Esophagus muscularis mucosa (tissue), 4 donors: ENCODE results near the gene OTOF. TPM values are rescaled to one million over a fixed set of nuclear protein-coding genes. Genes with fewer than 3 reads are reported as not detected.
A peak's percentile ranks its signal among the peaks of the same experiment; 100 is the strongest.

Experiments used
- DNase-seq: peaks from one replicate; pipeline ENCODE4 v3.0.0-alpha.2; 2017; ENCODE audit errors: extremely low spot score
- H3K27ac ChIP-seq, 4 donors: fragments of 200-600 bp; sonication (generic); replicated peaks in 1 of 4; 1 replicate in 3 of 4; 2 replicates in 1 of 4; pipeline ENCODE4 v1.5.1; 2016 to 2019; ENCODE audit warnings: mild to moderate bottlenecking in 1 of 4
- H3K27me3 ChIP-seq, 4 donors: fragments of 200-600 bp; sonication (generic); one replicate each; pipeline versions ENCODE4 v1.5.1 to v1.6.0; 2016 to 2019
- H3K36me3 ChIP-seq, 4 donors: fragments of 200-600 bp; sonication (generic); one replicate each; pipeline ENCODE4 v1.5.1; 2016 to 2019
- H3K4me1 ChIP-seq, 4 donors: fragments of 200-600 bp; sonication (generic); one replicate each; pipeline ENCODE4 v1.5.1; 2016 to 2019
- H3K4me3 ChIP-seq, 4 donors: fragments of 200-600 bp; sonication (generic); 1 replicate in 2 of 4; 2 replicates in 2 of 4; pipeline ENCODE4 v1.5.1; 2016 to 2019; ENCODE audit warnings: mild to moderate bottlenecking in 4 of 4, moderate library complexity in 1 of 4
- H3K9me3 ChIP-seq, 4 donors: fragments of 200-600 bp; sonication (generic); 1 replicate in 3 of 4; 2 replicates in 1 of 4; pipeline ENCODE4 v1.5.1; 2016 to 2019
- EP300 ChIP-seq: sonication (generic); formaldehyde crosslinking; IDR thresholded peaks from one replicate; pipeline ENCODE4 v1.6.1; 2017; ENCODE audit warnings: antibody characterized with exemption
- POLR2A ChIP-seq: fragments of 450-650 bp; IDR thresholded peaks from one replicate; pipeline ENCODE4 v1.6.1; 2017; ENCODE audit warnings: antibody characterized with exemption, moderate library complexity, mild to moderate bottlenecking, low read depth
- POLR2AphosphoS5 ChIP-seq, 2 donors: sonication (generic); formaldehyde crosslinking; IDR thresholded peaks; one replicate each; pipeline ENCODE4 v1.6.1; 2017; ENCODE audit warnings: antibody characterized with exemption in 2 of 2
- WGBS: methylation state at CpG from one replicate; pipeline ENCODE4 v1.1.5; 2018; 5-methylcytosine and 5-hydroxymethylcytosine counted together
- intact Hi-C: fragments of 100-400 bp; cut with DNase I; formaldehyde crosslinking; loops from one replicate; pipeline ENCODE4 v1.15.1; 2023
- total RNA-seq, 4 donors: library from RNA; depleted of rRNA; stranded (reverse); fragments of >200 nt; gene quantifications; one replicate each; pipeline versions ENCODE4 v1.1.0 to v1.2.1, GENCODE V29; 2016
- TF ChIP-seq, protein P1 (sequence below), 3 experiments: fragments of 200-600 bp in 2 of 3; fragments of 450-650 bp in 1 of 3; sonication (generic) in 2 of 3; IDR thresholded peaks; one replicate each; pipeline ENCODE4 v1.5.1; 2017 to 2019; ENCODE audit warnings: antibody characterized with exemption in 3 of 3, mild to moderate bottlenecking in 2 of 3, moderate library complexity in 1 of 3

Gene OTOF
- total RNA-seq, 4 donors from 2014 or later: 0.13 to 1.5 (median 0.38) TPM

DNA sequence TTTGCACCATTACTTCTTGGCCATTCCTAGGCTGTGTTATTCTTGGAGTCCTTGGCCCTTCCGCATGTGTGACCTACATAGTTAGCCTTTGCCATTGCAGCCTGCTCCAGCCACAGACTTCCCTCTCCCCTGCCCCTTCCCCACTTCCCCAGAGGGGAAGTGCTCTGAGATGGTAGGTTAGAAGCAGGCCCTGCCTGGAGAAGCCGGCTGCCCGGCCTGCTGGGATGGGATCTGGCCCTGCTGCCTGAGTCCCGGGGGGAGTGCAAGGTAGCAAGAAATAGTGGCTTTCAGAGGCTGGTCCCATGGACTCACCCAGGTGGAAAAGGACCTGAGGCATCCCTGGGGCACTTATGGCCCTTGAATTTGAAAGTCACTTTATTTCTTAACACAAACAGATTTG is 28.4 kb upstream of the OTOF start:
- intact Hi-C loops: no loop called here
- 74% methylated on average over 4 of the region's 4 CpGs for WGBS

DNA sequence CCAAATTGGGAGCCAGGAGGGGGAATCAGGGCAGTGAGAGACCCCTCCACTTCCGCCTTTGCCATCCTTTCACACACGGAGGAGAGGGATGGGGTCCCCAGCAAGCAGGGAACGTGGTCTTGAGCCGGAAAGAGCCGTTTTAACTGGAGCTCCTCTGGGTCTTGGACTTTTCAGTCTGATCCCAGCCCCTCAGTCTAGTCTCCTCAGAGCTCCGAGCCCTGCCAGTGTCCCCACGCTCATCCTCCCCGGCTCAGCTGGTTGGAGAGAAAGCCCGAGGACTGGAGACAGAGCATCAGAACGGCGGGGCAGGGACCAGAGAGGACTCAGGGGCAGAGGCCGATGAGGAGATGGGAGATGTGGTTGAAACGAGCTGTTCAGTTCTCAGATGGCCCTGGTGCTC is 26.1 kb upstream of the OTOF start:
- 55% methylated on average over 13 of the region's 13 CpGs for WGBS
- Histone ChIP-seq H3K27ac (no peak overlapping the region), H3K4me3 (peak overlapping the region; percentile 45 to 59 (median 48)), H3K4me1 (peaks cover 9 to 13% (median 12%) of the 10 kb centered on the region in 4 donors), H3K27me3 (peaks cover 0 to 13% (median 0%) of the 10 kb centered on the region in 4 donors), H3K9me3 (no peaks in the 10 kb centered on the region), H3K36me3 (no peaks in the 10 kb centered on the region)
- intact Hi-C loops: loop anchor here (5.0 kb wide), 1 partner anchor 73 kb away; no protein-coding TSS in a partner anchor
- no peak for TF ChIP-seq EP300
- no peak for DNase-seq

More for the DNA sequence above, 28.4 kb upstream of the OTOF start:
- no peak overlapping the region for H3K27ac ChIP-seq
- DNase-seq: no peak
- no peaks in the 10 kb centered on the region for H3K9me3 ChIP-seq
- peaks cover 0 to 13% (median 0%) of the 10 kb centered on the region in 4 donors for H3K27me3 ChIP-seq
- H3K36me3 ChIP-seq: no peaks in the 10 kb centered on the region
- TF ChIP-seq, protein P1, sequence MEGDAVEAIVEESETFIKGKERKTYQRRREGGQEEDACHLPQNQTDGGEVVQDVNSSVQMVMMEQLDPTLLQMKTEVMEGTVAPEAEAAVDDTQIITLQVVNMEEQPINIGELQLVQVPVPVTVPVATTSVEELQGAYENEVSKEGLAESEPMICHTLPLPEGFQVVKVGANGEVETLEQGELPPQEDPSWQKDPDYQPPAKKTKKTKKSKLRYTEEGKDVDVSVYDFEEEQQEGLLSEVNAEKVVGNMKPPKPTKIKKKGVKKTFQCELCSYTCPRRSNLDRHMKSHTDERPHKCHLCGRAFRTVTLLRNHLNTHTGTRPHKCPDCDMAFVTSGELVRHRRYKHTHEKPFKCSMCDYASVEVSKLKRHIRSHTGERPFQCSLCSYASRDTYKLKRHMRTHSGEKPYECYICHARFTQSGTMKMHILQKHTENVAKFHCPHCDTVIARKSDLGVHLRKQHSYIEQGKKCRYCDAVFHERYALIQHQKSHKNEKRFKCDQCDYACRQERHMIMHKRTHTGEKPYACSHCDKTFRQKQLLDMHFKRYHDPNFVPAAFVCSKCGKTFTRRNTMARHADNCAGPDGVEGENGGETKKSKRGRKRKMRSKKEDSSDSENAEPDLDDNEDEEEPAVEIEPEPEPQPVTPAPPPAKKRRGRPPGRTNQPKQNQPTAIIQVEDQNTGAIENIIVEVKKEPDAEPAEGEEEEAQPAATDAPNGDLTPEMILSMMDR (IDR thresholded peaks at IDR 0.05): no peak
- TF ChIP-seq POLR2AphosphoS5 (IDR thresholded peaks at IDR 0.05) (no peak), EP300 (no peak), POLR2A (no peak)
- peaks cover 9 to 13% (median 12%) of the 10 kb centered on the region in 4 donors for H3K4me1 ChIP-seq
- H3K4me3 ChIP-seq: no peak overlapping the region

DNA sequence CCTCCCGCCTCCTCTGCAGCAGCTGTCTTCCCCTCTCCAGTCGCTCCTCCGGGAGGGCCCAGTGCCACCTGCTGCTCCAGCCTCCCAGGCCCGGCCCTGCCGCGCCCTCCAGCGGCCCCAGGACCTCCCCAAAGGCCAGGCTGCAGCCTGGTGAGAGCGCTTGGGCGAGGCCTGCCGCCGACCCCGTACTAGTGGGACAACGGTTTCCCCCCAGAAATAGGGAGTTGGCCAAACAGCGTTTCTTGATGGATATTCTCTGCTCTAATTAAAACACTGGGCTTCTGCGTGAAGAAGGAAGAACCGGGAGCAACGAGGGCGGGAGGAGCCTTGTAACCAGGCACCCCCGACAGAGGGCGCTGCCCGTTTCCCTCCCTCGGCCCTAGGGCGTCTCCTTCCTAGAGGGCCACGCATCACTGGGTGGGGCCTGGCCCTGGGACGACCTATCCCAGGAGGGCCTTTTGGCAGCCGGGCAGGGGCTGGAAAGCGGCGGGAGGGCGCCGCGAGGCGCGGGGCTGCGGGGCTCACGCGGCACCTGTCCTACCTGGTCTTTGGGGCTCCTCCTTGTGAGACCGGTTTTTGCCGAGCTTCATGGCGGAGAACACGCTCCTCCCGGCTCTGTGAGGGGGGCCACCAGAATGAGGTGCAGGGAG is 25.4 kb upstream of the OTOF start:
- intact Hi-C loops: loop anchor here (5.0 kb wide), 1 partner anchor 74 kb away; no protein-coding TSS in a partner anchor
- Histone ChIP-seq H3K36me3 (no peaks in the 10 kb centered on the region), H3K4me1 (peaks cover 9 to 13% (median 12%) of the 10 kb centered on the region in 4 donors), H3K4me3 (peak overlapping the region; percentile 45 to 59 (median 48)), H3K27me3 (peaks cover 0 to 19% (median 0%) of the 10 kb centered on the region in 4 donors), H3K27ac (no peak overlapping the region), H3K9me3 (no peaks in the 10 kb centered on the region)
- TF ChIP-seq POLR2A: no peak
- no peak for TF ChIP-seq EP300
- peak; percentile 13 to 18 for TF ChIP-seq POLR2AphosphoS5 (IDR thresholded peaks at IDR 0.05)
- TF ChIP-seq, protein P1 (IDR thresholded peaks at IDR 0.05): peak; percentile 71 to 82 (median 71)
- DNase-seq: no peak
- WGBS: 7% methylated on average over 23 of the region's 41 CpGs

DNA sequence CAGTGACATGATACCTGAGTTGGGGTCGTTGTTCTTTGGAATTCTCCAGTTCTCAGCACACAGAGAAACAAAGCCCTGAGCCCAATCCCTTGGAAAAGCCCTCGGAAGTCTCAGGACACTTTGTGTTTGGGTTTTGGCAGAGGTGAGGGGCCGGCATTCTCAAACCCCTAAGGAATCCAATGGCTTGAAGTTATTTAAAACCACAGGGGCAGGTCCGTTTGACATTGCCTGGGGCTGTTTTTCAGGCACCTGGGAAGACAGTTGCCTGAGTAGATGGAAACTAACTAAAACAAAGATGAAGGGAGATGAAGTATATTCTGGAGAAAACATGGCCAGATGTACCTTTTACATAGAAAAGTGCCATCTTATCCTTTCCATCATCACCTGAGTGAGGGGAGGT is 22.5 kb upstream of the OTOF start:
- H3K27me3 ChIP-seq: peaks cover 0 to 24% (median 0%) of the 10 kb centered on the region in 4 donors
- TF ChIP-seq EP300: no peak
- TF ChIP-seq, protein P1 (IDR thresholded peaks at IDR 0.05): no peak
- TF ChIP-seq POLR2A: no peak
- no peak for TF ChIP-seq POLR2AphosphoS5 (IDR thresholded peaks at IDR 0.05)
- no peak overlapping the region for H3K27ac ChIP-seq
- no peaks in the 10 kb centered on the region for H3K36me3 ChIP-seq
- intact Hi-C loops: loop anchor here (5.0 kb wide), 1 partner anchor 77 kb away; no protein-coding TSS in a partner anchor
- no peak for DNase-seq
- no peaks in the 10 kb centered on the region for H3K9me3 ChIP-seq
- H3K4me1 ChIP-seq: peaks cover 9 to 20% (median 16%) of the 10 kb centered on the region in 4 donors
- WGBS: 78% methylated on average over 4 of the region's 4 CpGs
- H3K4me3 ChIP-seq: no peak overlapping the region

DNA sequence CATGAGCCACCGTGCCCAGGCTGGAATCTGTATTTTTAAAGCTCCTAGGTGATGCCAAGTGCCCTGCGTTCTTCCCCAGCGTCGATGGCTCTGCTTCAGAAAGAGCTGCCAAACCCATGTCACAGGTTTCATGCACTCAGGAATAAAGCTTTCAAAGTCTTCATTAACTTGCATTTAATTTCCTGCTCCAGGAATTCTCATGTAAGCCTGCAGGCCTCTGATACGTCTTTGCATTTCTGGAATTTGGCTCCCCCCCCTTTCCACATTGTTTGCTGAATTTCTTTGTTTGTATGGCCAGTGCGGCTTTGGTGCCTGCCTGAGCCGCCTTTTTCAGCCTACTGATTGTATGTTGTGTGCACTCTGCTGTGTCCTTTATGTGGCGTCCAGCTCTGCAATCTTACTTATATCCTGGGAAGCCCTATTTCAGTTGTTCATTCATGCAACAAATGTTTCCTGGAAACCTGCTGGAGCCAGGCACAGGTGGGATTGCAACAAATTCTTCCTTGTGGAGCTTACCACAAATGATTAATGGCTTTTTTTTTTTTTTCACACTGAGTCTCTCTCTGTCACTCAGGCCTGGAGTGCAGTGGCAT is 17.9 kb upstream of the OTOF start:
- Histone ChIP-seq H3K4me1 (peaks cover 0 to 11% (median 5%) of the 10 kb centered on the region in 4 donors), H3K27ac (no peak overlapping the region), H3K36me3 (no peaks in the 10 kb centered on the region), H3K4me3 (no peak overlapping the region), H3K27me3 (peaks cover 0 to 11% (median 0%) of the 10 kb centered on the region in 4 donors), H3K9me3 (no peaks in the 10 kb centered on the region)
- 61% methylated on average over 8 of the region's 8 CpGs for WGBS
- no peak for DNase-seq
- intact Hi-C loops: no loop called here
- no peak for TF ChIP-seq EP300
- TF ChIP-seq, protein P1 (IDR thresholded peaks at IDR 0.05): no peak
- no peak for TF ChIP-seq POLR2A
- TF ChIP-seq POLR2AphosphoS5 (IDR thresholded peaks at IDR 0.05): no peak
